Panc1 (cell line): ENCODE data around the gene VAT1L. TPM values are rescaled to one million over a fixed set of nuclear protein-coding genes. Genes with fewer than 3 reads are reported as not detected.

Experiments
- ATAC-seq: fragments of 200-7000 bp; cut with Tn5 transposase; 2 replicates; pipeline ENCODE4 v1.9.1; 2020; ENCODE audit warnings: mild to moderate bottlenecking, moderate library complexity
- BruUV-seq: library from RNA; stranded (reverse); fragments of 400-500 nt; replicated peaks from 2 replicates; lab custom pipeline; 2021; lab: Mats Ljungman, UMichigan
- CTCF ChIA-PET: fragments of 300-600 bp; sonication (Branson Sonifier 250); formaldehyde crosslinking; loops from one replicate; lab custom pipeline; 2022; ENCODE audit warnings: antibody characterized with exemption; lab: Charles Lee
- POLR2A ChIA-PET: fragments of 300-600 bp; sonication (Branson Sonifier 250); formaldehyde crosslinking; loops from one replicate; lab custom pipeline; 2022; ENCODE audit warnings: antibody characterized with exemption; lab: Charles Lee
- DNase-seq: peaks from one replicate; pipeline ENCODE4 v3.0.0-alpha.2; 2010; ENCODE audit warnings: low read depth, low spot score
- H3K27ac ChIP-seq: 2 replicates; pipeline ENCODE4 v1.5.1; 2011; ENCODE audit warnings: mild to moderate bottlenecking, low read length, inconsistent platforms
- H3K27me3 ChIP-seq: fragments of 200-500 bp; sonication (Bioruptor generic); 2 replicates; pipeline ENCODE4 v1.6.0; 2014; ENCODE audit warnings: low read length, inconsistent platforms; ENCODE audit not compliant: control insufficient read depth, insufficient read depth
- H3K36me3 ChIP-seq: fragments of 200-500 bp; sonication (Bioruptor generic); 2 replicates; pipeline ENCODE4 v1.5.1; 2014; ENCODE audit warnings: inconsistent platforms, mild to moderate bottlenecking, low read length, moderate library complexity; ENCODE audit not compliant: control insufficient read depth, insufficient read depth
- H3K4me1 ChIP-seq: 2 replicates; pipeline ENCODE4 v1.5.1; 2011; ENCODE audit warnings: inconsistent platforms, mild to moderate bottlenecking, low read length, moderate library complexity; ENCODE audit not compliant: control insufficient read depth, insufficient read depth
- H3K4me3 ChIP-seq, 2 experiments: 2 replicates each; pipeline ENCODE4 v1.5.1; 2011 to 2012; ENCODE audit warnings: low read depth in 2 of 2, low read length in 2 of 2, mild to moderate bottlenecking in 2 of 2, inconsistent platforms in 1 of 2, moderate library complexity in 1 of 2
- H3K9me3 ChIP-seq: fragments of 200-500 bp; sonication (Bioruptor generic); 2 replicates; pipeline ENCODE4 v1.5.1; 2014; ENCODE audit warnings: low read depth, mild to moderate bottlenecking, inconsistent platforms, low read length, moderate library complexity; ENCODE audit not compliant: control insufficient read depth, insufficient read depth
- POLR2AphosphoS5 ChIP-seq: IDR thresholded peaks from 2 replicates; pipeline ENCODE4 v1.6.1; 2012; ENCODE audit warnings: mild to moderate bottlenecking, low read depth, low read length, moderate library complexity
- SIN3A ChIP-seq: IDR thresholded peaks from 2 replicates; pipeline ENCODE4 v1.6.1; 2012; ENCODE audit warnings: low read depth, mild to moderate bottlenecking, low read length, moderate library complexity, borderline replicate concordance; ENCODE audit not compliant: insufficient read depth
- TCF7L2 ChIP-seq: IDR thresholded peaks from 2 replicates; pipeline ENCODE4 v1.6.1; 2011; ENCODE audit warnings: mild to moderate bottlenecking, low read depth, low read length, inconsistent platforms
- in situ Hi-C: cut with HindIII; loops from 2 replicates; pipeline ENCODE4 v1.10.0; 2016; ENCODE audit warnings: low sequenced_read_pairs, low pct_unique_long_range_greater_than_20kb
- intact Hi-C: fragments of 100-400 bp; cut with micrococcal nuclease; formaldehyde crosslinking; loops from one replicate; pipeline ENCODE4 v1.10.0; 2022; ENCODE audit not compliant: unreplicated experiment
- total RNA-seq: library from RNA; stranded (reverse); gene quantifications from one replicate; pipeline ENCODE4 v1.2.1, GENCODE V29; 2021; ENCODE audit not compliant: unreplicated experiment
- TF ChIP-seq, protein P1 (sequence below), 2 experiments: IDR thresholded peaks; 2 replicates each; pipeline ENCODE4 v1.6.1; 2011 to 2012; ENCODE audit warnings: low read depth in 2 of 2, control low read depth in 1 of 2, low read length in 1 of 2, mild to moderate bottlenecking in 1 of 2, moderate library complexity in 1 of 2; ENCODE audit not compliant: insufficient read depth in 1 of 2
- TF ChIP-seq, protein P2 (sequence below): fragments of 450-650 bp; IDR thresholded peaks from 2 replicates; pipeline ENCODE4 v1.5.1; 2017; ENCODE audit warnings: mild to moderate bottlenecking

The VAT1L gene
- total RNA-seq, 1 experiment from 2014 or later = not detected

DNA sequence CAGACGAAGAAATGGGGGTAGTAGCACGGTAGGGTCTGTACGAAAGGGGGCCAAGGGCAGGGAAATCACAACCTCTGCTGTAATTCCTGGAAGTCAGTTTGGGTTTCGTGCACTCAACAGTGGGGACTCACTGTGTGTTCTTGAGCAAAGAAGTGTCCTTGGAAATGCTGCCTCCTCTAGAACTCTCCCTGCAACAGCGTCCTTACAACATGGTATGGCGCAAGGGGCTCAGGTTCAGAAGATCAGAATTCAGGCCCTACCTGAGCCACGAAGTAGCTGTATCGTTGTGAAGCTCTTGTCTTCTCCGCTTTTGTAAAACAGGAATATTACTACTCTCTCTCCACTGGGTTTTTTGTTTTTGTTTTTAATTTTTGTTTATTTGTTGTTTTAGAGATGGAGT is 127.7 kb downstream of the VAT1L start:
- ChIA-PET POLR2A (no interaction called here), CTCF (no interaction called here)
- ATAC-seq (no peak), DNase-seq (no peak)
- in situ Hi-C loops = no loop called here
- intact Hi-C loops = no loop called here
- Histone ChIP-seq H3K27me3 (peaks cover 1% of the 10 kb centered on the region; the same call in 1 of the 2 replicates), H3K4me3 (no peak overlapping the region), H3K4me1 (no peaks in the 10 kb centered on the region), H3K36me3 (no peaks in the 10 kb centered on the region), H3K27ac (no peak overlapping the region), H3K9me3 (no peaks in the 10 kb centered on the region)
- no TSS peak for BruUV-seq
- no peak for TF ChIP-seq TCF7L2
- TF ChIP-seq, protein P1, sequence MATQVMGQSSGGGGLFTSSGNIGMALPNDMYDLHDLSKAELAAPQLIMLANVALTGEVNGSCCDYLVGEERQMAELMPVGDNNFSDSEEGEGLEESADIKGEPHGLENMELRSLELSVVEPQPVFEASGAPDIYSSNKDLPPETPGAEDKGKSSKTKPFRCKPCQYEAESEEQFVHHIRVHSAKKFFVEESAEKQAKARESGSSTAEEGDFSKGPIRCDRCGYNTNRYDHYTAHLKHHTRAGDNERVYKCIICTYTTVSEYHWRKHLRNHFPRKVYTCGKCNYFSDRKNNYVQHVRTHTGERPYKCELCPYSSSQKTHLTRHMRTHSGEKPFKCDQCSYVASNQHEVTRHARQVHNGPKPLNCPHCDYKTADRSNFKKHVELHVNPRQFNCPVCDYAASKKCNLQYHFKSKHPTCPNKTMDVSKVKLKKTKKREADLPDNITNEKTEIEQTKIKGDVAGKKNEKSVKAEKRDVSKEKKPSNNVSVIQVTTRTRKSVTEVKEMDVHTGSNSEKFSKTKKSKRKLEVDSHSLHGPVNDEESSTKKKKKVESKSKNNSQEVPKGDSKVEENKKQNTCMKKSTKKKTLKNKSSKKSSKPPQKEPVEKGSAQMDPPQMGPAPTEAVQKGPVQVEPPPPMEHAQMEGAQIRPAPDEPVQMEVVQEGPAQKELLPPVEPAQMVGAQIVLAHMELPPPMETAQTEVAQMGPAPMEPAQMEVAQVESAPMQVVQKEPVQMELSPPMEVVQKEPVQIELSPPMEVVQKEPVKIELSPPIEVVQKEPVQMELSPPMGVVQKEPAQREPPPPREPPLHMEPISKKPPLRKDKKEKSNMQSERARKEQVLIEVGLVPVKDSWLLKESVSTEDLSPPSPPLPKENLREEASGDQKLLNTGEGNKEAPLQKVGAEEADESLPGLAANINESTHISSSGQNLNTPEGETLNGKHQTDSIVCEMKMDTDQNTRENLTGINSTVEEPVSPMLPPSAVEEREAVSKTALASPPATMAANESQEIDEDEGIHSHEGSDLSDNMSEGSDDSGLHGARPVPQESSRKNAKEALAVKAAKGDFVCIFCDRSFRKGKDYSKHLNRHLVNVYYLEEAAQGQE (IDR thresholded peaks at IDR 0.05; ENCODE audit: insufficient read depth in 1 of 2, low read depth in 2 of 2, low read length in 1 of 2) = no peak
- TF ChIP-seq POLR2AphosphoS5 = no peak
- TF ChIP-seq, protein P2, sequence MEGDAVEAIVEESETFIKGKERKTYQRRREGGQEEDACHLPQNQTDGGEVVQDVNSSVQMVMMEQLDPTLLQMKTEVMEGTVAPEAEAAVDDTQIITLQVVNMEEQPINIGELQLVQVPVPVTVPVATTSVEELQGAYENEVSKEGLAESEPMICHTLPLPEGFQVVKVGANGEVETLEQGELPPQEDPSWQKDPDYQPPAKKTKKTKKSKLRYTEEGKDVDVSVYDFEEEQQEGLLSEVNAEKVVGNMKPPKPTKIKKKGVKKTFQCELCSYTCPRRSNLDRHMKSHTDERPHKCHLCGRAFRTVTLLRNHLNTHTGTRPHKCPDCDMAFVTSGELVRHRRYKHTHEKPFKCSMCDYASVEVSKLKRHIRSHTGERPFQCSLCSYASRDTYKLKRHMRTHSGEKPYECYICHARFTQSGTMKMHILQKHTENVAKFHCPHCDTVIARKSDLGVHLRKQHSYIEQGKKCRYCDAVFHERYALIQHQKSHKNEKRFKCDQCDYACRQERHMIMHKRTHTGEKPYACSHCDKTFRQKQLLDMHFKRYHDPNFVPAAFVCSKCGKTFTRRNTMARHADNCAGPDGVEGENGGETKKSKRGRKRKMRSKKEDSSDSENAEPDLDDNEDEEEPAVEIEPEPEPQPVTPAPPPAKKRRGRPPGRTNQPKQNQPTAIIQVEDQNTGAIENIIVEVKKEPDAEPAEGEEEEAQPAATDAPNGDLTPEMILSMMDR = no peak
- no peak for TF ChIP-seq SIN3A

DNA sequence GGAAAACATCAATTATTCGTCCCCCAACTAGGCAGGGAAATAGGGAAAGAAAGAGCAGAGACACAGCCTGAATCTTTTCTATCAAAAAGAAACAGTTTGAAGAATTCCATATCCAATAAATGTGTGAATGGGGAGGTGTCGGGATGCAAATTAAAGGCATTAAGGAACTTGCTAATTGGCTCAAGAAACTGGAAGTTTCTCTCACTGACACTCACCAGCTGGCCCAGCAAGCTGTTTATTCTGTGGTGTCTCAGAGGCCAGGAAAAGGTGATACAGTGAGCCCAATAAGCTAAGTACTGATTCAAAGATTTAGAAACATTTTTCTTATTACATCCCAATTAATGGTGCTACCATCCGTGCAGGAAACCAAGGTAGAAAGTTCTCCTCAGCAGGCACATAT is 129.6 kb downstream of the VAT1L start:
- in situ Hi-C loops = no loop called here

More for the DNA sequence above, 129.6 kb downstream of the VAT1L start:
- DNase-seq (no peak), ATAC-seq (no peak)
- no peak for TF ChIP-seq SIN3A
- TF ChIP-seq POLR2AphosphoS5 = no peak
- TF ChIP-seq TCF7L2 = no peak
- TF ChIP-seq, protein P1 (IDR thresholded peaks at IDR 0.05; ENCODE audit: insufficient read depth in 1 of 2, low read depth in 2 of 2, low read length in 1 of 2) = no peak
- TF ChIP-seq, protein P2 = no peak
- POLR2A ChIA-PET = no interaction called here
- CTCF ChIA-PET = no interaction called here
- Histone ChIP-seq H3K4me3 (no peak overlapping the region), H3K9me3 (no peaks in the 10 kb centered on the region), H3K27me3 (peaks cover 5% of the 10 kb centered on the region; the same call in 1 of the 2 replicates), H3K4me1 (no peaks in the 10 kb centered on the region), H3K36me3 (no peaks in the 10 kb centered on the region), H3K27ac (no peak overlapping the region)
- intact Hi-C loops = no loop called here
- BruUV-seq = no TSS peak
